Measurements from ENCODE around the gene TUSC2. TPM values are rescaled to one million over a fixed set of nuclear protein-coding genes. Genes with fewer than 3 reads are reported as not detected.

Gene TUSC2
- polyA plus RNA-seq, 1 donor from 2014 or later: 88.8 TPM

GRCh38 chr3:50304601-50305000, 23.4 kb downstream of the TUSC2 start:
- no peak overlapping the region for H3K27ac ChIP-seq (ENCODE audit: low read length)
- no peak for TF ChIP-seq RAD21 (conservative IDR thresholded peaks at IDR 0.05)
- TF ChIP-seq MXI1 (conservative IDR thresholded peaks at IDR 0.05; ENCODE audit: poor library complexity, severe bottlenecking): no peak
- no peak for TF ChIP-seq POLR2AphosphoS5 (IDR thresholded peaks at IDR 0.05)
- no peak for TF ChIP-seq SMC3 (conservative IDR thresholded peaks at IDR 0.05; ENCODE audit: poor library complexity)
- no peak for TF ChIP-seq CTCF (IDR thresholded peaks at IDR 0.05; ENCODE audit: poor library complexity, severe bottlenecking)
- no peak for TF ChIP-seq EP300 (conservative IDR thresholded peaks at IDR 0.05; ENCODE audit: poor library complexity, severe bottlenecking)
- TF ChIP-seq EZH2 (IDR thresholded peaks at IDR 0.05; ENCODE audit: borderline replicate concordance, insufficient read depth, low read length, poor library complexity, severe bottlenecking): no peak
- no peak for TF ChIP-seq REST (IDR thresholded peaks at IDR 0.05; ENCODE audit: borderline replicate concordance)
- no peaks in the 10 kb centered on the region for H3K9me2 ChIP-seq (ENCODE audit: insufficient read depth, low read length)
- no peak overlapping the region for H2AFZ ChIP-seq (ENCODE audit: low read depth, low read length)
- no peaks in the 10 kb centered on the region for H4K20me1 ChIP-seq (ENCODE audit: insufficient read depth)
- H3K27me3 ChIP-seq (ENCODE audit: insufficient read depth, low read depth, low read length): no peaks in the 10 kb centered on the region
- H3F3A ChIP-seq (ENCODE audit: insufficient read depth, low read length, poor library complexity, severe bottlenecking): no peaks in the 10 kb centered on the region
- H3K36me3 ChIP-seq (ENCODE audit: insufficient read depth, low read length): no peaks in the 10 kb centered on the region
- no peak overlapping the region for H3K4me3 ChIP-seq (ENCODE audit: low read length)
- no peak overlapping the region for H3K9ac ChIP-seq (ENCODE audit: low read length)
- no peak overlapping the region for H3K4me2 ChIP-seq (ENCODE audit: low read length)
- H3K9me3 ChIP-seq (ENCODE audit: low read length): no peaks in the 10 kb centered on the region
- no peaks in the 10 kb centered on the region for H3K79me2 ChIP-seq (replicated peaks; ENCODE audit: insufficient read depth, low read length)

GRCh38 chr3:50303013-50303815, 24.8 kb downstream of the TUSC2 start, which contains the start of gene HYAL1:
Gene HYAL1, minus strand, starts transcription at chr3:50303574. Its CDS starts 618 bp downstream, at chr3:50302956.
- no peaks in the 10 kb centered on the region for H3K79me2 ChIP-seq (replicated peaks; ENCODE audit: insufficient read depth, low read length)
- H3K9me2 ChIP-seq (ENCODE audit: insufficient read depth, low read length): no peaks in the 10 kb centered on the region
- H4K20me1 ChIP-seq (ENCODE audit: insufficient read depth): no peaks in the 10 kb centered on the region
- no peaks in the 10 kb centered on the region for H3K27me3 ChIP-seq (ENCODE audit: insufficient read depth, low read depth, low read length)
- H3K27ac ChIP-seq (ENCODE audit: low read length): no peak within 1 kb of the TSS
- H3K9me3 ChIP-seq (ENCODE audit: low read length): no peaks in the 10 kb centered on the region
- H3K36me3 ChIP-seq (ENCODE audit: insufficient read depth, low read length): no peaks in the 10 kb centered on the region
- no peaks in the 10 kb centered on the region for H3F3A ChIP-seq (ENCODE audit: insufficient read depth, low read length, poor library complexity, severe bottlenecking)
- H3K4me2 ChIP-seq (ENCODE audit: low read length): no peak within 1 kb of the TSS
- no peak within 1 kb of the TSS for H2AFZ ChIP-seq (ENCODE audit: low read depth, low read length)
- no peak for TF ChIP-seq MXI1 (conservative IDR thresholded peaks at IDR 0.05; ENCODE audit: poor library complexity, severe bottlenecking)
- TF ChIP-seq CTCF (IDR thresholded peaks at IDR 0.05; ENCODE audit: poor library complexity, severe bottlenecking): no peak
- no peak for TF ChIP-seq RAD21 (conservative IDR thresholded peaks at IDR 0.05)
- no peak for TF ChIP-seq EP300 (conservative IDR thresholded peaks at IDR 0.05; ENCODE audit: poor library complexity, severe bottlenecking)
- TF ChIP-seq REST (IDR thresholded peaks at IDR 0.05; ENCODE audit: borderline replicate concordance): no peak
- no peak for TF ChIP-seq SMC3 (conservative IDR thresholded peaks at IDR 0.05; ENCODE audit: poor library complexity)
- TF ChIP-seq POLR2AphosphoS5 (IDR thresholded peaks at IDR 0.05): no peak
- no peak for TF ChIP-seq TAF1 (IDR thresholded peaks at IDR 0.05; ENCODE audit: low read depth)
- TF ChIP-seq EZH2 (IDR thresholded peaks at IDR 0.05; ENCODE audit: borderline replicate concordance, insufficient read depth, low read length, poor library complexity, severe bottlenecking): no peak
- no peak within 1 kb of the TSS for H3K4me3 ChIP-seq (ENCODE audit: low read length)
- H3K9ac ChIP-seq (ENCODE audit: low read length): no peak within 1 kb of the TSS

Data from neural cell (in vitro differentiated cells).